HG02798 (cell line): ENCODE data around the gene TRMO.

ENCODE experiments used
- ATAC-seq: cut with Tn5 transposase; IDR thresholded peaks from one replicate; pipeline ENCODE4 v1.9.1; 2021; ENCODE audit warnings: mild to moderate bottlenecking; ENCODE audit not compliant: unreplicated experiment, poor library complexity

Gene TRMO

DNA sequence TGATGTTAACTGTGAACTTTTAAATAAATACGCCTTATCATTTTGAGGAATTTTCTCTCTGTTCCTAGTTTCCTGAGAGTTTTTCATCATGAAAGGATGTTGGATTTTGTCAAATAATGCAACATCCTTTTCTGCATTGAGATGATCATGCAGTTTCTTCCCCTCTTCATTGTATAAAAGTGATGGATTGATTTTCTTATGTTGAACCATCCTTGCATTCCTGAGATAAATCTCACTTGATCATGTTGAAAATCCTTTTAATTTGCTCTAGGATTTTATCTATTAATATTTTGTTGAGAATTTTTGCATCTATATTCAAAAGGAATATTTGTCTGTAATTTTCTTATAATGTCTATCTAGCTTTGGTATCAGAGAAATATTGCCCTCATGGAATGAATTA is 56.0 kb downstream of the TRMO start:
- no peak for ATAC-seq

DNA sequence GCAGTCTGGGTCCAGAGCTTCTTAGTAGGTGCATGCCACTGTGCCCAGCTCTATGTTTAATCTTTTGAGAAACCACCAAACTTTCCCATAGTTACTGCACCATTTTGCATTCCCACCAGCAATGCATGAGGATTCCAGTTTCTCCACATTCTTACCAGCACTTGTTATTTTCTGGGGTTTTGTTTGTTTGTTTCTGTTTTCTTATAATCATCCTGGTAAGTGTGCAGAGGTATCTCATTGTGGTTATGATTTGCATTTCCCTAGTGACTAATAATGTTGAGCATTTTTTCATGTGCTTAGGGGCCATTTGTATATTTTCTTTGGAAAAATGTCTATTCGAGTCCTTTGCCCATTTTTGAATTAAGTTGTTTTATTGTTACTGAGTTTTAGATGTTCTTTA is 57.9 kb downstream of the TRMO start:
- no peak for ATAC-seq

DNA sequence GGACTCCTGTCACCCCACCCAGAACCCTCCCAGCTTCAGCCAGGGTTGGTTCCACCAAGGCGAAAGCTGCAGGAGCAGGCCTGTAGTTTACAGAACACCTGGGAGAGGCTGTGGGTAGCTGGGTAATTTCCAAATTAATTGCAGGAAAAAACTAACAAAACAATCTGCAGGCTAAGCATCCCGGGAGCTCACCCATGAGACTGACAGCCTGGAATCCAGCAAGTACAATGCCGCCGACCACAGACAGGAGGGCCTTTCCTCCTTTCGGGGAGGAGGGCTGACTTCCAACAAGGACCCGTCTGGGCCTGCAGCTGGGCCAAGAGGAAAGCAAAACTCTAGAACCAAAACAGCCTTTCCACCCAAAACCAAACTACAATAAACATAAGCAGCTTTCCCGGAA is 59.0 kb downstream of the TRMO start:
- no peak for ATAC-seq

DNA sequence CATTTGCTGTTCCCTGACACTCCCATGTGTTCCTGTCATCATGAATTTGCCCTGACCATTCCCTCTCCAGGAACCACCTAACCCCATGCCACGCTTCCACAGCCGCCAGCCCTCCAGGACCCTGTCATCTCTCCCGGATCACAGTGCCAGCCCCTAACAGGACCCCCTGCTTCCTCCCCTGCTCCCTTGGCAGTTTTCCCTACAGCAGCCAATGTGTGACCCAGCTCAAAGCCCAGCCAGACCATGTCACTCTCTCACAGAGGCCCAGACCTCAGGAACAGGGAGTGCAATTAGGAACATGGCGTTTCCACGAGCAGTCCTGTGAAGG is 61.2 kb downstream of the TRMO start:
- no peak for ATAC-seq

DNA sequence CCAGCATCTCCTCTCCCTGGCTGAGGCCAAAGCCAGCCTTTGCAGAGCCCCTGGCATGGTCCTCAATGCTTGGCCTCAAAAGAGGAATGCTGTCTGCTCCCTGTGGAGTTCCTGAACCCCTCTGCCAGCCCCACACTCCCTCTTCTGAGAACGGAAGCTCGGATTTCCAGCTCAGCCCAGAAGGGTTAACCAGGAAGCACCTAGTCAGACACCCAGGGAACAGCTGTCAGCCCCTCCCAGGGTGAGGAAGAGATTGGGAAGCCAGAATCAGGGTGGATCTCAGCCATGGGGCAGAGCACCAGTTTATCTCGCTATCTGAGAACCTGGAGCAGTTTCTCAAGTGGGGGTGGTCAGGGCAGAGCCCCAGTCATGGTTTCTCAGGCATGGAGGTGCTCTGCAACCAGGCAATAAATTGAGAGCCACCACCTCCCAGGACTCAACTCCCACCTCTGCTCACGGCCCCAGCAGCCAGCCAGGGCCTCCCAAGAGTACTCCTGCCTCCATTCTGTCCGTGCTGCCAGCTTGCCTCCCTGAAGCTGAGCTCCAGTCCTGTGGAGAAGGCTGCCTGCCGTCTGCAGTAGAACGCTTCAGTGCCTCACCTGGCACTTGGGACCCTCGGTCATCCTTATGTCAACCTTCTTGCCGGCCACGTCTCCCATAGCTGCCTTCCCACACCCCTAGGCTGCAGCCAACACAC is 61.7 kb downstream of the TRMO start:
- ATAC-seq = no peak

DNA sequence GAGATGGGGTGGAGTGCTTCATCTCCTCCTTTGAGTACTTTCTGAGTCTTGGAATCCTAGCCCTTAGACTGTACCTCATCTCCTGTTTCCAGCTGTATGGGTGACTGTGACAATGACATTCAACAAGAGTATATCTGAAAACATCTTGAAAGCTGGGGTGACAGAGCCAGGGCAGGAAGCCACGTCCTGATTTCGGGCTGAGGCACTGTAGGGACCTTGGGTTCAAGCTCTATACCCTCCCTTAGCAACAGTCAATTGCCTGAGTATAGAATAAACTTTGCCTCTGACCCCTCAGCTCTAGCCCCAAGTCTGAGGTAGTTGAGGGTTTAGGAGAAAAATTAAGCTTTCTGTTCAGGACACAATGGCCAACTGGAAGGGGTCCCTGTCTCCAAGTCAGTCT is 63.0 kb downstream of the TRMO start:
- no peak for ATAC-seq

DNA sequence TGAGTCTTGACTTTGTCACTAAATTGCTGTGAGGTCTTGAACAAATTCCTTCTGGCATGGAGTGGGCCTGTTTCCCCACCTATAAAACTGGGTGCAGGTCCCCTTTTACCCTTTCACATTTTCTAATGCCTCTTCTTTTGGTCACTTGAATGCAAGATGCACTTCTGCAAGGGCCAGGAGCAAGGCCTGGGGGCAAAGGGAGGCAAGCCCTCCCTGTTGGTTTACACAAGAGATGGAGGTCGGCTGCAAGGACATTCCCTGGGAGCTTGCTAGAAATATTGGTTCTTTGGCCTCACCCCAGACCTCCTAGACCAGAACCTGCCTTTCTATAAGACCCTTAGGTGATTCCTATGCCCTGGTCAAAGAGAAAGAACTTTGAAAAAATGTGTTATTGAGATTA is 63.5 kb downstream of the TRMO start:
- ATAC-seq = no peak

DNA sequence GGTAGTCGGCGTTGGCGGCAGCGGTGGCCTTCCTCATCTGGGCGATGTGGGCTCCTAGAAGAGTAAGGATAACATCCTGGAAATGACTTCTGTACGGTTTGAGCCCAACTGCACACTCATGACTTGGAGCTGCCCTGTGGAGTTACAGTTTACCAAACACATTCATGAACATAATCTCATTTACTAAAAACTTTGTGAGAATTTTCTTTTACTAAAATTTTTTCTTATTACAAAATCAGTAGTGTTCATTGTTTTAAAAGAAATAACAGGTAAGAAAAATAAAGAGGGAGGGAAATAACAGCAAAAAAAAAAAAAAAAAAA is 63.9 kb downstream of the TRMO start:
- no peak for ATAC-seq

DNA sequence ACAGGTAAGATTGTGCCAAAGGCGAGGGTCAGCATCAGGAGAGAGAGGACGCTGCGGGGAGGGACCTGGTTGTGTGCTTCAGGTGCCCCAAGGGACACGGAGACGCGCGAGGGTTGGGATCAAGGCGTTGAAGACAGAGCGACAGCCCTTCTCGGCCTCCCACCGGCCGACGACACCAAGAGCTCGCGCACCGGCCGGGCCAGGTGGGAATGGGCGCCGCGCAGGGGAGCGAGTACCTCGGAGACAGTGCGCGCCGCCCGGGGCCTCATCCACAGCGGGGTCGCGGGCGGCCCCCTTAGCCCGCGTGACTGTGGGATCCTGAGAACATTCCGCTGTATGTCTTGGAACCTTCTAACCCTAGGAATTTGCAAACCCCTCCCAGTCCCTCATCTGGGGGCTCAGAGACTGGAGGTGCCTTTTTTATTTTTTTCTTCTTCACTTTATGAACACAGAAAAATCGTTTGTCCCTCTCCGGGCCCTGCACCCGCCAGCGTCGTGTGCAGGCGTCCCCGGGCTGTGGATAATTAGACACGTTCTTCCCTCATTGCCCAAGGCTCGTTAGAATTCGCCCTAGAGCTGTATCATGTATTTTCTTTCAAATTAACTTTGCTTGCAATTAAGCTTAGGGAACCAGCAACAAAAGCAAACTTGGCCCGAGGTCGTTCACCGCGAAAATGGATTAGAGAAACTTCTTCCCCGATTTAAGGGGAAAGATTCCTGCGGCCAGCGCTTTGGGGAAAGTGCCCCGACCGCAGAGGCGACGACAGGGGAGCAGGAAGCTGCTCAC is 64.5 kb downstream of the TRMO start:
- no peak for ATAC-seq

DNA sequence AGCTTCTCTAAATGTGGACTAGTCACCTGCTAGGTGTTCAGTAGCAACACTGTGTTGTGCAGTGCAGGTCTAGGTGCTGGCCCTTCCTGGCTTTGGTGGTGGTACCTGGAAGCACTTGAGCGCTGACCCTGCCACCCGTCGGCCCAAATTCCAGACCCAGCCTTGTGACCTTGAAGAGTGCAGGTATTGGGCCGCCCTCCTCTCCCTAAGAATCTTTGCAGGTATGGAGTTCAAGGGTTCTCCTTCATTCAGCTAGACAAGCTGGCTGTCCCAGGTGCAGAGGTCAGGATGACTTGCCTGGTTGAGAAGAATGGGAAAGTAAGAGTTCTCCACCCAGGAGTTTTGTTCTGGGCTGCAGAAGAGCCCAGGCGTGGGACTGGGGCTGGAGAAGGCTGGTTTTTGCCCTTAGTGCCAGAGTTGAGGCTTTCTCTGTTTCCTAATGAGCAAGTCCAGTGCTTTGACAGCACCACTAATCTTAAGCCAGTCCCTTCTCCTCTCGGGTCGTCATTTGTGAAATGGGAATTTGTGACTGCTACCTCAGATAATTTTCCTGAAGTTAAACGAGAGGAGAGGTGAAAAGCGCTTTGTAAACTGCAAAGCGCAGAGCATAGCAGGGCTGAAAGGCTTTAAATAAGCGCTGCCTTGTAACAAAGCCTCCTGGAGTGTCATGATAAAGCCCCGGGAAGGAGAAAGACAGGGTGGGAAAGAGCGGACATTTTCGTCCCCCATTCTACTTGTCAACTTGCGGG is 65.3 kb downstream of the TRMO start:
- ATAC-seq = no peak

DNA sequence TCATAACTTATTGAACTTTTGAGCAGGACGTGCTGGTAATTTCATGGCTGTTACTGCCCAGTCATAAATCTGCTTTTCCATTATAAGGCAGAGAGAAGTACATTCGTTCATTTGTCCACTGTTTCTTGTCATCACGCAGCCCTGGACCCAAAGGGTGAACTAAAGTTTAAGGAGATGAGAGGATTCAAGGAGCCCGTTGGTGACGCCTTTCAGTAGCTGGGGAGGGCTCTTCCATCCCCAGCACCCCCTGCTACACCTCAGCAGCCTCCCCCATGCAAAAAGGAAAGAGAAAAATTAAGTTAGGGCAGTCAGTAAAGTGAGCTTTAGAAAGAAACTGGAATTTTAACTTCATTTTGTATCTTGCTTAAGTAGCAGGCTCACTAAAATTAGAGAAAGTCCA is 66.4 kb downstream of the TRMO start:
- ATAC-seq = no peak

DNA sequence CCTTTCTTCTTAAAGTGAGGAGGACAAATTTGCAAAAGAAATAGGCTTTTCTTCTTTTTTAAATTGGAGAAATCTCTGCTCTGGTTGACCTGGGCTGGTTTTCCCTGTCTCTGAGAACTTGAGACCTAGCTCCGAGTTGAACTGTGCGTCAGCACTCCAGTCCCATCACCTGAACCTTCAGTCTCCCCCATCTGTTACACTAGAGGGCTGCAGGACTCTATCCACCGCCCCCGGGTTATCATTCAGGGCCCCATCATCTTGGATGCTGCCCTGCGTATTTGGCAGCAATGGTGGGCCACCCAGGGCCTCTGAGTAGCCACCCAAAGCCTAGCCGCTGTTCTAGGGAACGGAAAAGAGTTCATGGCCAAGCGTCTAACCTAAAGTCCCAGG is 66.8 kb downstream of the TRMO start:
- no peak for ATAC-seq

DNA sequence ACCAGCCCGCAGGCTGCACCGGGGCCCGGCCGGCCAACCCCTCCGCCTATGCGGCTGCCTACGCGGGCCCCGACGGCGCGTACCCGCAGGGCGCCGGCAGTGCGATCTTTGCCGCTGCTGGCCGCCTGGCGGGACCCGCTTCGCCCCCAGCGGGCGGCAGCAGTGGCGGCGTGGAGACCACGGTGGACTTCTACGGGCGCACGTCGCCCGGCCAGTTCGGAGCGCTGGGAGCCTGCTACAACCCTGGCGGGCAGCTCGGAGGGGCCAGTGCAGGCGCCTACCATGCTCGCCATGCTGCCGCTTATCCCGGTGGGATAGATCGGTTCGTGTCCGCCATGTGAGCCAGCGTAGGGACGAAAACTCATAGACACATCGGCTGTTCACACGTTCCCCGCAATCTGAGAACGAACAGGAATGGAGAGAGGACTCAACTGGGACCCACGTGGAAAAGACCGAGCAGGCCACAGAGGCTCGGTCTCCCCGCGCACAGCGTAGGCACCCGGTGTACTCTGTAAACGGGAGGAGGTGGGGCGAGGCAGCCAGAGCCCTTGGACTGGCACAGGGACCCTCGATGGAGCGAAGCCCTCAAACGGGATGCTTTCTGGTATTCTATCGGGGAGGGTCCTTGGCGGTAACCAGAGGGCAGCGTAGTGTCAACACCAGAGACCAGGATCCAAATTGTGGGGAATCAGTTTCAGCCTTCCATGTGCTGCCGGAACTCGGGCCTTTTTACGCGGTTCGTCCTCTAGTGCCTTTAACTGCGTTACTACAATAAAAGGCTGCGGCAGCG is 67.4 kb downstream of the TRMO start:
- ATAC-seq = no peak
